GM21360 (cell line): Measurements from ENCODE around the gene ASGR2.
"Not testable (repeated sequence)": the region's sequence is repeated elsewhere in the genome, so short reads cannot be mapped to it uniquely, and the experiment has no call there.

ENCODE experiments used
- ATAC-seq: cut with Tn5 transposase; IDR thresholded peaks from one replicate; pipeline ENCODE4 v1.9.1; 2021; ENCODE audit warnings: mild to moderate bottlenecking, moderate library complexity; ENCODE audit not compliant: unreplicated experiment

ASGR2 gene

DNA sequence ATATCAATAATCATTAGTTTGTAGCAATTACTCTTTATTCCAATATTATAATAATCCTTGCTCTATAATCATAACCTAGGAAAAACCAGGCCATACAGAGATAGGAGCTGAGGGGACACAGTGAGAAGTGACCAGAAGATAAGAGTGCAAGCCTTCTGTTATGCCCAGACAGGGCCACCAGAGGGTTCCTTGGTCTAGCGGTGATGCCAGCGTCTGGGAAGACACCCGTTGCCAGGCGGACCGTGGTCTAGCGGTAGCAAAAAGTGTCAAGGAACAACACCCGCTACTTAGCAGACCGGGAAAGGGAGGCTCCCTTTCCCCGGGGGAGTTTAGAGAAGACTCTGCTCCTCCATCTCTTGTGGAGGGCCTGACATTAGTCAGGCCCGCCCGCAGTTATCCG lies 11.8 kb upstream of the ASGR2 start:
- ATAC-seq = not testable (repeated sequence)

DNA sequence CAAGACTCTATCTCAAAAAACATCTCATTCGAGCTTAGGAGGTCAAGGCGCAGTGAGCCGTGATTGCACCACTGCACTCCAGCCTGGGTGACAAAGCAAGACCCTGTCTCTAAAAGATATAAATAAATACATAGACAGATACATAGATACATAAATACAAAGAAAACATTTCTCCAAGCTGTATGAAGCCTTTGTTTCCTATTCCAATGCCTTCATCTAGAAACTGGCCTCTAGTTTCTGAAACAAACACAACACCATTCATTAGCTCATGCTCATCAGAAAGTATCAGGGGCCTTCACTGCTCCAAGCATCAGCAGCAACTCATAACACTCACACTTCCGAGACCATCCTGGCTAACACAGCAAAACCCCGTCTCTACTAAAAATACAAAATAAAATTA lies 10.3 kb upstream of the ASGR2 start:
- ATAC-seq = no peak

DNA sequence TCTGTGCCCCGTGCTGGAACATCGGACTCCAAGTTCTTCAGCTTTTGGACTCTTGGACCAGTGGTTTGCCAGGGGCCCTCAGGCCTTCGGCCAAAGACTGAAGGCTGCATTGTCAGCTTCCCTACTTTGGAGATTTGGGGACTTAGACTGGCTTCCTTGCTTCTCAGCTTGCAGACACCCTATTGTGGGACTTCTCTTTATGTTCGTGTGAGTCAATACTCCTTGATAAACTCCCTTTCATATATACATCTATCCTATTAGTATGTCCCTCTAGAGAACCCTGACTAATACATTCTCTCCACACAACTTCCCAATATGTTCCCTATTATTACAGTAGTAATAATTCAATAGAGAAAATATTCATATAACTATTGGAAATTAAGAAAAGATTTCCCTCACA lies 9.2 kb upstream of the ASGR2 start:
- no peak for ATAC-seq

DNA sequence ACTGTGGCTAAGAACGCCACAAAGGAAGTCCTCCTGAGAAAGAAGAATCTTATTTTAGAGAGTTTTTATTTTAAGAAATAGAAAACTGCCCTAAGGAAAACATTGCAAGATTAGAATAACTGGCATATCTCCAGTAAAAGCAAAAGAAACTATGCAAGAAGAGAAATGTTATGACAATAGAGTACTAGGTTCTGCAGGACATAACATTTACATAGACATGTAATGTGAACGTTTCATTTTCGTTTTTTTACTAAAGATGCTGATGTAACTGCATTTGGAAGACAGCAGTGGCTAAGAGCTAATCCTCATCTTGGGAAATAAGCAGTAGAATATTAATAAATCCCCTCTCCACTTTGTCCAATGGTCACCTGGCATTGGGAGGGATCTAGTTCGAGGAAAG lies 7.8 kb upstream of the ASGR2 start:
- ATAC-seq = no peak

DNA sequence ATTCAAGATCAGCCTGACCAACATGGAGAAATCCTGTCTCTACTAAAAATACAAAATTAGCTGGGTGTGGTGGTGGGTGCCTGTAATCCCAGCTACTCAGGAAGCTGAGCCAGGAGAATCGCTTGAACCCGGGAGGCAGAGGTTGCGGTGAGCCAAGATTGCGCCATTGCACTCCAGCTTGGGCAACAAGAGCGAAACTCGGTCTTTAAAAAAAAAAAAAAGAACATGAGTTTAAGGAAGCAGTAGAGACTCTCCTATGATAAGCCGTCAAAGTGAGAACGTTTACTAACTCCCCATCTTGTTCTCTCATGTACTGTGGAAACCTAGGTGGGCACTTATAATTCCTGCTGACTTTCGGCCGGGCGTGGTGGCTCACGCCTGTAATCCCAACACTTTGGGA lies 6.0 kb upstream of the ASGR2 start:
- ATAC-seq = not testable (repeated sequence)

DNA sequence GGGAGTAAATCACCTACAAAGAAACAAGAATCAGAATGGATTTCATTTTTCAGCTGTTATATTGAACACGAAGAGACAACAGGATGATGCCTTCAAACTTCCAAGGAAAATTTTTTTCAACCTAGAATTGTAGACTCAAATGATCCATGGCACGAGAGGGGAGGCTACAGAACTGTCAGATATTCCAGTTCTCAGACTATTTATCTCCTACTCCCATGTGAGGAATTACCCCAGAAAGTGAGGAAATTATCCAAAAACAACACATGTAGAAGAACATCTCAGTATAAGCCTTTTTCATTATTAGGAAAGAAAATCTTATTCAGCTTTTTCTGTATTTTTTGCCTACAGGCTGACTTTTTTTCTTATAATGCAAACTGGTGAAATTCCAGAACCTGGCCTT lies 5.5 kb upstream of the ASGR2 start:
- no peak for ATAC-seq

DNA sequence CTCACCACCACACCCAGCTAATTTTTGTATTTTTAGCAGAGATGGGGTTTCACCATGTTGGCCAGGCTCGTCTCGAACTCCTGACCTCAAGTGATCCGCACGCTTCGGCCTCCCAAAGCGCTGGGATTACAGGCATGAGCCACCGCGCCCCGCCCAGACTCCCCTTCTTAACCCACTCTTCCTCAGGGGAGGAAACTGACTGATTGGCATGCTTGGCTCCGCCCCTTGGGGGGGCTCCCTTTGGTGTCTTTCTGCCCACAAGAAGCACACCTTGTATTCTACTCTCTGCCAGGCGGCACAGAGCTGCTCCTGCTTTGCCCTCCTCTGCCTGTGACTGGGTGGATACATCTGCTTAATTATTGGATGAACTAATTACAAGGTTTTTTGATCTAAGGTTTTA lies 4.7 kb upstream of the ASGR2 start:
- ATAC-seq = no peak

DNA sequence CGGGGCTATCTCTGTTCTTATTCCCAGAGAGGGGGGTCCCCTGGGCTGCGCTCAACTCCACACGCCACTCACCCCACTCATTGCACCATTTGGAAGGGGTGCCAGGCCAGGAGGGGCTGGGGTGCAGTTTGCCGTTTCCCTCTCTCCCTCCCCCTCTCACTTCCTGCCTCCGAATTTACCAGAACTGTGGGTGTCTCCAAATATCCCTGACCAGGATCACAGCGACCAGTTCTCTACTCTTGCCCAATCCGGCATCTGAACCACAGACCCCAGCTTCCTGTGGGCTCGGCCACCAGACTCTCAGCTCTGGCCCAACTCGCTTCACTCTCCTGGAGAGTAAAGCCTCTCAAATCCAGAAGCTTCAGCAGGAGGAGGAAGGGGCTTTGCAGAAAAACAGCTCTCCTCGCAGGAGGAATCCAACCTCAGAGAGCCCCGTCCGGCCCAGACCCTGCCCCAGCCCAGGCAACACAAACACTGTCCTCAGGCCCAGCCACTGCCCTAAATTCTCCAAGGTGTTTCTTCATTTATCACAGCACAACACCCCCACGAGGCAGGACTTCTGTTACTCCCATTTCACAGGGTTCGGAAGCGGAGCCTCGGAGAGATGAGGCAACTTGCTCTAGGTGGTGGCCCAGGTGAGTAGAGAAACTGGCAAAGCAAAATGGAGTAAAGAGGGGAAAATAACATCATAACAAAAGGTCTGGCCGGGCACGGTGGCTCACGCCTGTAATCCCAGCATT lies 423 bp upstream of the ASGR2 start:
- ATAC-seq = no peak

DNA sequence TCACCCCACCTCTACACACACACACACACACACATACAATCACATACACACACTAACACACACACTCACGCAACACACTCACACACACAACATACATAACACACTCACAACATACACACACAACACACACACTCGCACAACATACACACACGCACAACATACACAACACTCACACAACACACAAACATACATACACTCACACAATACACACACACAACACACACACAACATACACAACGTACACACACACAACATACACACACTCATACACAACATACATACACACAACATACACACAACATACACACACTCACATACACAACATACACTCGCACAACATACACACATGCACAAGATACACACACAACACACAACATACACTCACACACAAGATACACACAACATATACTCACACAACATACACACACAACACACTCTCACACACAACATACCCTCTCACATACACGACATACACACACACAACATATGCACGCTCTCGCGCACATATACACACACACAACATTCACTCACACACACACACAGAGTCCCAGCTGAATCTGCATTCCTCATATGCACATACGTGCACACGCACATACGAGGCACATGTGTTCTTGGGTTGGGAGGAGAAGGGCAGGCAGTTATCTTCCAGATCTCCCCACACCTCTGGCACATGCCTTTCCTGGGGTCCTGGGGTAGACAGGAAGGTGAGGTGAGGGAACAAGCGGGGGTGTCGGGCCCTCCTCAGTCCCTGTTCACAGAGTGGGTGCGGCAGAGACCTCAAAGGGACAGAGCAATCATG lies 1.1 kb downstream of the ASGR2 start:
- ATAC-seq = no peak

DNA sequence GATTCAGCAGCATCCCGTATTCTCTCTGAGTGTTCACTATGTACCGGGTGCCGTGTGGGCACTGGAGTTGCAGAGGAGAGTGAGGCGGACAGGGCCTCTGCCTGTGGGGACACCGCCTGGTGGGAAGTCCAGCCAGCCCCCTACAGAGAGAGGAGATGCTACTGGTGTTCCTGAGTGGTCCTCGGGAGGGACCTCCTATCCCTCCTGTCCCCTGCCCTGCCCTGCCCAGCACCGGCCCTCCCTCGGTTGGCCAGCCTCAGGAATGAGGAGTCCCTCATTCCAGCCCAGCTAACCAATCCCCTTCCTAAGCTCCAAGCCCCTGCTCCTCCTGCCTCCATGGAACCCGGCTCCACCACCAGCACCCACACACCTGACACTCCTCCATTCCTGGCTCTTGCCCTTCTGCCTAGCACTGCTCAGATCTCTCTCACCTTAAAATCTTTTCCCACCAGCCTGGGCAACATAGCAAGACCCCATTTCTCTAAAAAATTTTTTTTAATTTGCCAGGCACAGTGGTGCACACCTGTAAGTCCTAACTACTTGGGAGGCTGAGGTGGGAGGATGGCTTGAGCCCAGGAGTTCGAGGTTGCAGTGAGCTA lies 2.0 kb downstream of the ASGR2 start:
- no peak for ATAC-seq

DNA sequence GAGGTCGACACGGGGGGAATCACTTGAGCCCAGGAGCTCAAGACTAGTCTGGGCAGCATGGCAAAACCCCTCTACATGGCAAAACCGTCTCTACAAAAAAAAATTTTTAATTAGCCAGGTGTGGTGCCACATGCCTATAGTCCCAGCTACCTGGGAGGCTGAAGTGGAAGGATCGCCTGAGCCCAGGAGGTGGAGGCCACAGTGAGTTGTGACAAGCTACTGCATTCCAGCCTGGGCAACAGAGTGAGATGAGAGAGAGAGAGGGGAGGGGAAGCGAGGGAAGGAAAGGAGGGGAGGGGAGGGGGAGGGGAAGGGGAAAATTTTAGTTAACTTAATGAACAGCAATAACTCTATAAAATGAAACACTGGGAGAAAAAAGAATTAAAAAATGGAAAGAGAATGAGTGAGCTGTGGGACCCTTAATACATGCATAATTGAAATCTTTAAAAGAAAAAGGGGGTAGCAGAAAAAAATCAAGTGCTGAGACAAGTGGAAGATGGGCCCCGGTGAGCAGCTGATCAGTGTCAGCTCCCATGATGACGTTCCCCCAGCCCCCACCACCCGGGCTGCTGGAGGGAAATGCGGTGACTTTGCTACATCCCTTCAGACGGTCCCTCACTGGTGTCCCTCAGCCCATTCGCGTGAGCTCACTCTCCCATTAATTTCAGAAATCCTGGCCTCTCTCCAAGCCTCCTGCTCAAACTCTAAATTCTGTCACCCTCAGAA lies 2.7 kb downstream of the ASGR2 start:
- ATAC-seq = no peak

DNA sequence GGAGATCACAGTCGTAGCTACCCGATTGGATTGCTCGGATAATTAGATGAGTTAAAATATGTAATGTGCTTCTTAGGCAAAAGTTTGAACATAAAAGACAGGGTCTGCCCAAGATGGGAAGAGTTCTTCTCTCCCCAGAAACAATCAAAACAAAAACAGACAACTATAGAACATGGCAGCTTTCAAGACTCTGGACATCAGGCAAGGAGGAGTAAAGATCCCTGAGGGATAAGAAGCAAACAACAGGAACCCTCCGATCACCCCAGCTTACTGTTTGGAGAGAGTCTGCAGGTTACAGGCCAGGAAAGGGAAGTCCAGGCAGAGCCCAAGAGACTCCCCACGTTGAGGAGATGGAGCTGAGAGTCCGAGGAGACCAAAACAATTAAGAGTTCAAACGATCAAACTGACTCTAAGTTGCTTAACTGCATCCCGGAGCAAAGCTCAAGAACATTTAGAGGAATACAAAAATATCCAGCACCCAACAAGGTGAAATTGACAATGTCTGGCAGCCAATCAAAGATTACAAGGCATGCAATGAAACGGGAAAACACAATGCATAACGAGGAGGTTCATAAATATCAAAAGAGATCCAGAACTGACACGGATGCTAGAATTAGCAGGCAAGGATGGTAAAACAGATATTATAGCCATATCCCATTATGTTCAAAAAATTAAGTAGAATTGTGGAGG lies 3.9 kb downstream of the ASGR2 start:
- no peak for ATAC-seq

DNA sequence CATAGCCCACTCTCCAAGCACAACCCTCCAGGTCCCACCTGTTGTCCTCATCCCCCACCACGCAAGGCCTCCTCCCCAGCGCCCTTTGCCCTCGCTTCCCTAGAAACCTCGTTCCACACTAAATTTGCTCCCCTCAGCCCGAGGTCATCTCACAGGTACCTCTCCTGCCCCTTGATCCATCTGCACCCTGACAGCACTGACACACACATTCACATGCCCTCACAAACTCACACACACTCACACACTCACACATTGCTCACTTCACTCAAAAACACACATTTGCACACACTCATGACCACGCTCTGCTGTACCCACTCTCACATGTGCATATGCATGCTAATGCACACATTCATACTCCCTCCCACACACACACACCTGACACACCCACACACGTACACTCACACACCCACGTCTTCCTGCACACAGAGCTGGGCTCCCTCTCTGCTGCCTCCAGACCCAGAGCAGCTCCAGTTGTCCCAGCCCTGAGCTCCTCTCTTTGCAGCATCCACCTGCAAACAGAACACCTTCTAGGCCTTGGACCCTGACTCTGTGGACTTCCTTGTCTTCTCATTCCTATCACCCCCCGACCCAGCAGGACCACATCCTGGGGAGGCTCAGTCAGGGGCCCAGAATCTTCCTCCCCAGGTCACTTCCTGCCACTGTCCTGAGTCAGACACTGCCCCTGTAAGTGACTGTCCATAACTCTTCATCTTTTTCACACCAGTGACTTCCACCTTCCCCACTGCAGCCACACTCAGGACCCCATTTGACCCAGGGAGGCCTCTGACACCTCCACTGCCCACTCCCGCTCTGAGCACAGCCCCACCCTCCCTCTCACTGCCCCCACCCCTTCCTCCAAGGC lies 4.9 kb downstream of the ASGR2 start:
- no peak for ATAC-seq

DNA sequence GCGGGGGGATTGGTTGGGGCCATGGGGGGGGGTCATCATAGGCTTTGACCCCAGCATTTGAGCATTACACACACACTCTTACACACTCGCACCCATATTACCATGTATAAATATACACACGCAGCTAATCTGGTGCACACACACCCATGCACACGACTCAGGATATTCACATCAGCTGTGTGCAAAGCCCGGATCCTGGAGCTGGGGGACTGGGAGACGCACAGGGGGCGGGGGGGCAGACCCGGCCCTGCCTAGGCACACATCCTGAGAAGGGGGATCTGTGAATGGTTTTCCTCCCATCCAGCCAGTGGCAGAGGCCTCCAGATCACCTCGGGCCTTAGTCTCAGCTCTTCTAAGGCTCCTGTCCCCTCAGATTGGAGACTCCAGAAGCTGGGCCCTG lies 5.6 kb downstream of the ASGR2 start:
- ATAC-seq = no peak

DNA sequence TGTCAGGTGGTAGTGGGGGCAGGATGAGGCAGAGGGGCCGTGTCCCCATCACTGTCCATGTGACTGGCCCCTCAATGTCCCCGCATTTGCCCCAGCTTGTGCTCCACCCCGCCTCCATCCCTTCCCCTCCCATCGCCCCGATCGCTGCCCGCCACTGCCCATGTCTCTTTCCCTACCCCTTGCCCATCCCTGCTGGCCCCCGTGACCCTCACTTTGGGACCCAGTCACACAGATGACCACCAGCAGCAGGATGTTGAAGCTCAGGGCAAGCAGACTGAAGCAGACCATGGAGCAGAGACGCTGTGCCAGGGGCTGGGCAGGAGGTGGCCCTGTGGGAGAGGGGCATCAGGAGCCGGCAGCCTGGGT lies 6.1 kb downstream of the ASGR2 start:
- ATAC-seq = no peak

DNA sequence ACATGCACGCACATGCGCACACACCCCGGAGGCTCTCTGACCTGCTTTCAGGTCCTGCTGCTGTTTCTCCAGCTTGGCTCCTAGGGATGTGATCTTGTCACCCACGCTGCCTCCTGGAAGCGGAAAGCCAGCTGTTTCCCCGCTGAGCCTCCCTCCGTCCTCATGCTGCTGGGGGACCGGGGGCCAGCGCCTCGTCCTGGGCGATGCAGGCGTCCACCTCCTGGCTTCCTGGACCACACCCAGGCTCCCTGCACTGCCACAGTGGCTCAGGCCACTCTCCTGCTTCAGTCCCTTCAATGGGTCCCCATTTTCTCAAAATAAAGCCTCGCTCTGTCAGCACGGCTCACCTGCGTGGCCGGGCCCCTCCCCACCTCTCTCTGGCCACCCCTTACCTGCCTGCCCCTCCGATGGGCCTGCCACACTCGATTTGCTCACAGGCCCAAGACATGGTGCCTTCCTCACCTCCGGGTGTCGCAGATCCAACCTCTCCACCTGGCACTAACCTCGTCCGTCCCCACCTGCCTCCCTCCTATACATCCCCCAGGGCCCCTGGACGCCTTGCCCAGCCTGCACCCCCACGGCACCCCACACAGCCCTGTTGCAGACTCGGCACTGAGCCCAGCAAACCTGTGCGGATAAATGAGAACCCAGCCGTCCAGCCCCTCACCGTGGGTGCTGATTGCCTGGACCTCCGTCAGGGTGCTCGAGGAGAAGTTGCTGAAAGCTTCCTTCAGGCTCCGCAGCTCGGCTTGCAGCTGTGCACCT lies 6.6 kb downstream of the ASGR2 start:
- ATAC-seq = no peak

DNA sequence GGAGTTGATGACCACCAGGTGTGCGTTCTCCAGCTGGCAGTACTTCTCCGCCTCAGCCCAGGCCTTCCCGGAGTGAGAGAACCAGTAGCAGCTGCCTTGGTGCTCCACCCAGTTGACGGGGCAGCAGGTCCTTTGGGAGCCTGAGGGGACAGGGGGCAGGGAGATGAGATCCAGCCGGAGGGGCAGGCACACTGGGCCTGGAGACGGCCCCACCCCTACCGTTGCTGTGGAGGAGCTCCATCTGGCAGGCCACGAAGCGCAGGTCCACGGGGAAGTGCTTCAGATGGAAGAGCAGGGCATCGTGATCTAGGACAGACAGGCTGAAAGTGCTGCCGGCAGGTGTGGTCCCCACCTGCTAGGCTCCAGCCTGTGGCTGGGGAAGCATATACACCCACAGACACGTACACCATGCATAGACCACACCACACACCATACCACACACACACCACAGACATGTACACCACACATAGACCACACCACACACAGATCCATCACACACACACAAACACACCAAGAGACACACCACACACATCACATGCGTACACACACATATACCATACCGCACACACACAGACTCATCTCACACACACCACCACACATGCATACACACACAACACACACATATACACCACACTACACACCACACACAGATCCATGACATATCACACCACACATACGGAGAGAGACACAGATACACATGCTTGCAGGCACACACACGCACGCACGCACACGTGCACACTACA lies 7.4 kb downstream of the ASGR2 start:
- ATAC-seq = no peak

DNA sequence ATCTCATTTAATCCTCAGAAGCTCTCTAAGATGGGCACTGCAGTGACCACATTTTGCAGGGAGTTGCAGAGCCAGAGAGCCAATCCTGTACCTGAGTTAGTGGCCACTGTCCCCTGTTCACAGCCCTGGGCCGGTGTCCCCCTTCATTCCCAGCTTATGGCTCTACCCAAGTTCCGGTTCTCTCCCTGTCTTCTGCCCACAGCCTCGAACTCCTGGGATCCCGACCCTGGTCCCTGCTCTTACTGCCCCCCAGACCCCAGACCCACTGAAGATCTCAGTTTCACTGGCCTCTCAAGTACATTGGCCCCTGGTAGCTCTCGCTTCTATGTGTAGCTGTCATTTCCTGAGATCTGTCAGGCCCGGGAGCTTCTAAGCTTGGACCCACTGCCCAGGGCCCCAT lies 12.2 kb downstream of the ASGR2 start:
- ATAC-seq = no peak

DNA sequence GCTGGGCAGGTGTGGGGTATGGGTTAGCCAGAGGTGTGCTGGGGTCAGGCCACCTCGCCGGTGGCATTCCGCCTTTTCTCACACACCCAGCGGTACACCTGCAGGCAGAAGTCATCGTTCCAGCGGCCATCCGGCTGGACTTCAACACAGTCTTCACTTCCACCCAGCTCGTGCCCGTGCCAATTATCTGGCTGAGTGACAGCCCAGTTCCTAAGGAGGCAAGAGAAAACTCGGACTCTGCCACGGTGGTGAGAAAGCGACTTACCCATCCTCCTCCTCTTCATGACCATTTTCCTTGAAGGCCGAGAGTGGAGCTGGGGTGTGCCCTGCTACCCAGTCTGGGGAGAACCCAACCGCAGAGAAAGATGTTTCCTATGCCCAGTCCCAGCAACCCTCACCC lies 13.1 kb downstream of the ASGR2 start:
- no peak for ATAC-seq
